Esophagus squamous epithelium (tissue), 4 donors: Measurements from ENCODE around the gene DARS1.

Experiments
- CTCF ChIP-seq, 6 experiments: fragments of 450-650 bp in 4 of 6; fragments of 200-600 bp in 2 of 6; sonication (generic) in 2 of 6; IDR thresholded peaks; one replicate each; pipeline ENCODE4 v1.5.1; 2016 to 2019; ENCODE audit warnings: antibody characterized with exemption in 6 of 6, mild to moderate bottlenecking in 4 of 6, moderate library complexity in 4 of 6
- POLR2A ChIP-seq, 4 donors: fragments of 450-650 bp; IDR thresholded peaks; one replicate each; pipeline ENCODE4 v1.6.1; 2017; ENCODE audit warnings: antibody characterized with exemption in 4 of 4, mild to moderate bottlenecking in 4 of 4, moderate library complexity in 3 of 4

- TF ChIP-seq CTCF (IDR thresholded peaks at IDR 0.05) (no peak), POLR2A (IDR thresholded peaks at IDR 0.05) (no peak)
These were observed 15.7 kb upstream of the DARS1 start for GRCh38 chr2:136001131-136001530.
